Superior temporal gyrus (tissue), 1 donor: ENCODE results near the gene DBH.
A peak's percentile ranks its signal among the peaks of the same experiment; 100 is the strongest.

Experiments used
- DNase-seq: peaks from one replicate; pipeline ENCODE4 v3.0.0-alpha.2; 2016; ENCODE audit errors: extremely low spot score

Gene DBH

DNA sequence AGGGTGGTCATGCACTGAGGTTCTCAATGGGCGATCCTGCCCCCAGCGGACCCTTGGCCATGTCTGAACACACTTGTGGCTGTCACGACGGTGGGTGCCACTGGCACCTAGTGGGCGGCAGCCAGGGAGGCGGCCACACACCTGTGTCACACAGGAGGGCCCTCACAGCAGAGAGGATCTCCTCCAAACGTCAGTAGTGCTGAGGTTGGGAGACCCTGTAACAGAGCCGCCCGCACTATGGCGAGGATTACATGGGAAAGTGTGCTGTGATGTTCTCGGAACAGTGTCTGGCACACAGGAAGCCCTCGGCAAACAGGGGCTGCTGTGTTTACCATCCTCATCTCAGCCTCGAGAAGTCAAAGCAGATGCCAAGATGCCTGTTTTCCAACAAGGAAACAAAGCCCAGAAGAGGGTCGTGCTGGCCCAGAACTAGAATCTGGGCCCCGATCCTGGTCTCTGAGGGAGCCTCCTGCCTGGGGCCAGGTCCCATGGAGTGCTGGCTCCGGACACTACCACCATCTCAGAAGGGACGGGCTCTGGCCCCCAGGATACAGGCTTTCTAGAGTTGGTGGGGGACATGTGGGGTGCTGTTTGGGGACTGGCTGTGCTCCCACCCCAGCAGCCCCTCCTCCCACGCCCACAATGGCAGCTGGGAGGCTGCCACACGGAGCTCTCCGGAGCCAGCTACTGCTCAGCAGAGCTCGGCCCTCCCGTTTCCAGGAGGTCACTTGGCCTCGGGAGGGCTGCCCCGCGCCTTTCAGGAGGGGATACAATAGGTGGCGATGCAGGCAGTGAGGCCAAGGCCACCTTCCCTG lies 48.2 kb downstream of the DBH start:
- peak; percentile 49 for DNase-seq

DNA sequence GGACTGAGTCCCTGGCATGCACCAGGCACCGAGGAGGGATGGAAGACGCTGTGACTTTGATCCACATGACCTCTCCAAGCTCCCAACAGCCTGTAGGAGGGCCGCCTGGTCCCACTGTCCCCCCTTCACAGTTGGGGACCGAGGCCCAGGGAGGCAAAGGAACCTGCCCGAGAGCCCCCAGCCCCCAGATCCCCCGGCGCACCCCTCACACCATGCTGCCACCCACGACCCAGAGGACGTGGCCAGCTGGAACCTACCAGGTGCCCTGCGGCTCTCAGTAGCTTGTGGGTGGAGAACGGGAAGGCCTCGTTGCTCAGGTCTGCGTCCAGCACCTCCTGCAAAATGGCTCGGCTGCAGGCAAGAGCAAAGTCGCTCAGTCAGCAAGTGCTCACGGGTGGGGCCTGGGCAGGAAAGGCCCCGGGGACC lies 48.8 kb downstream of the DBH start:
- no peak for DNase-seq

DNA sequence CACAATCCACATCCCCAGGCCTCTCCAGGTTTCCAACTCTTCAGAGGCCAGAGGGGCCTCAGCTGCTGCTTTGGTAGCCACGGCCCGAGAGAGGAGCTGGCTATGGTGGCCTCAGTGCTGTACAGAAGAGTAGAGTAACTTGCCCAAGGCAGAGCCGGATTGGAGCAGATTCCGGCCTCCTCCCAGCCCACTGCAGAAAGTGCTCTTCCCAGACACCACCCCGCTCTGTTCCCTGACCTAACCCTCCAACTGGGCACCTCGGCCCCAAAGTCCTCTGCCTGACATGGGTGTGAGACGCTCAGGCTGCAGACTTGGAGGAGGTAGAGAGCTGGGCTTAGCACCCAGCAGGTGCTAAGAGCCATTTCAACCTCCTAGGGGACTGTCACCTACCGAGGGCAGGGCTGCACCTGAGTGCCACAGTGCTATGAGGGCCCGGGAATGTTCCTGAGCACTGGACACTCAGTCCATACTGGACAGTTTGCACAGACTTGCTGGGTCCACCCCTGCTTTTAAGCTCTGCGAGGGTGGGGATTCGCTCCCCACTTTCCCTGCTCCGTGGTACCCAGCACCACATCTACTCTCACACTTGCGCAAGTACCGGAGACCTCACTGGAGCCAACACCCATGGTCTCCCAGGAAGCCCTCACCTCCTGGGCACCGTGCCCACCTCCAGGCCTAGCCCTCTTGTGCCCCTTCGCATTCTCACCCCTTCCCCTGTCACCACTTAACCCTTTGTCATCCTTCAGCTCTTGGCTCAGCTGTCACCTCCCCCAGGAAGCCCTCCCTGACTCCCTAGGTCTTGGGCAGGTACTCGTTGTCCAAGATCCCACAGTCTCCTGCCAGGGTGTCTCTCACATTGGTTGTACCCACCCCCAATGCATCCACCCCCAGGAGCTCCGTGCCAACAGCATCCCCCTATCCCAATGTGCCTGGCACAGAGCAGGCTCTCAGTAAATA lies 49.8 kb downstream of the DBH start:
- no peak for DNase-seq

DNA sequence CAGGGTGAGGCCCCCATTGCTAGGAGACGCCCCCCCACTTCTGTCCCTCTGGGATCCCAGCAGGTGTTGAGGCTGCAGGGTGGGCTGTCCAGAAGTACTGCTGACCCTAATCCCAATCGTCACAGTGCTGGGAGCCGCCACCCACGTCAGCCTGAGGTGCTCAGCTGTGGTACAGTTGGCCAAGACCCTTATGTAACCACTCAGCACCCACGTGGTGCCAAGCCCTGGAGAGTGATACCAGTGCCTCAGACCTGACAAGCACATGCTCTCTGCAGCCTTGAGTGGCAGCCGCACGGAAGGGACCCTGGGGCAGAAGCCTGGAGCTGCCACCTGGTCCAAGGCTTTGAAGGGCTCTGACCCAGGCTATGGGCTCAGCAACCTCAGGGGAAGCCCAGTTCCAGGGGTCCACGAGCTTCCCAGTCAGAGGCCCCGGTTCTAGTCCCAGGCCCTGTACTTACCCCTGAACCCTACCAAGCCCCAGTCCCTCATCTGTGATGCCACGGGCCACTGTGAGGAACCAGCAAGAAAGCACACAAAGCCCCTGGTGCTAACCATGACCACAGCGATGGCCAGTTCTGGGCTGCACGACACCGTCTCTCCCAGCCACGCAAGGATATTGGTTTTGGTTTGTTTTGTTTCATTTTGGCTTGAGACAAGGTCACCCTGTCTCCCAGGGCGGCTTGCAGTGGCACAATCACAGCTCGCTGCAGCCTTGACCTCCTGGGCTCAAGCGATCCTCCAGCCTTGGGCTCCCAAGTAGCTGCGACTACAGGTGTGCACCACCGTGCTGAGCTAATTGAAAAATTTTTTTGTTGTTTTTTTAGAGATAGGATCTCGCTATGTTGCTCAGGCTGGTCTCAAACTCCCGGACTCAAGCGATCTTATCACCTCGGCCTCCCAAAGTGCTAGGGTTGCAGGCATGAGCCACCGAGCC lies 50.7 kb downstream of the DBH start:
- DNase-seq: peak; percentile 59

DNA sequence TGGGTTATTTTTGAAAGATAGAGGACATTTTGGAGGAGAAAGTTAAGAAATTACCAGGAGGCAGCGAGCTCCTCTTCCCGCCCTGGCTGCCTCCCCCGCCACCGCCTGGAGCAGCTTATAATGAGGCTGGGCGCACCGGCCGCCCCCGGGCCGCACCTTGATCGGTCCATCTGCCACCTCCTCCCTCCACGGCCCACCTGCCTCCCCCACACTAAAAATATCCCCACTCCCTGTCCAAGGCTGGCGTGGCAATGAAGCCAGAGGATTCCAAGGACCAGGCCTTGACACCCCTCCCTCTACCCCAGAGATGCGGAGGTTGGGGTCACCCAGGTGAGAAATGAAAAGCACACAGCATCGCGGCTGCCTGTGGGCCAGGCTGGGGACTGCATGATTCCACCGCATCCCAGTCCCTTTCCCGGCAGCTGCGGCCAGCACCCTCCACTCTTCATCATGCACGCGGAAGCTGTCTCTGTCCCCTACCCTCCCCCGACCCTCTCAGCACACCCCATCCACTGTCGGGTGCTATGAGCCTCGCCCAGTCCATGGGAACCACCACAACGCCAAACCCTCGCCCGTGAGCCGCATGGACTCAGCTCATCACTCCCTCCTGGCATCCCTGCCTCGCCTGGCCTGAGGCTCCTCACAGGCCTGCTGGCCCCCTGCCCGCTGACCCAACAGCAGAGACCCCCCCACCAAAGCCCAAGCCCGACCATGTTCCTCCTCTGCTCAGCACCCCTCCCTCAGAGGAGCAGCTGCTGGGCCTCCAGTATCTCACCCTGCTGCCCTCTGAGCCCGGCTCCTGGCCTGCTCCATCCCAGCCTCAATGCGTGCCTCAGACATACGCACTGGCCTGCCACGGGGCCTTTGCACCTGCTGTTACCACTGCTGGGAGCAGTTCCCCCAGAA lies 51.9 kb downstream of the DBH start:
- DNase-seq: no peak

DNA sequence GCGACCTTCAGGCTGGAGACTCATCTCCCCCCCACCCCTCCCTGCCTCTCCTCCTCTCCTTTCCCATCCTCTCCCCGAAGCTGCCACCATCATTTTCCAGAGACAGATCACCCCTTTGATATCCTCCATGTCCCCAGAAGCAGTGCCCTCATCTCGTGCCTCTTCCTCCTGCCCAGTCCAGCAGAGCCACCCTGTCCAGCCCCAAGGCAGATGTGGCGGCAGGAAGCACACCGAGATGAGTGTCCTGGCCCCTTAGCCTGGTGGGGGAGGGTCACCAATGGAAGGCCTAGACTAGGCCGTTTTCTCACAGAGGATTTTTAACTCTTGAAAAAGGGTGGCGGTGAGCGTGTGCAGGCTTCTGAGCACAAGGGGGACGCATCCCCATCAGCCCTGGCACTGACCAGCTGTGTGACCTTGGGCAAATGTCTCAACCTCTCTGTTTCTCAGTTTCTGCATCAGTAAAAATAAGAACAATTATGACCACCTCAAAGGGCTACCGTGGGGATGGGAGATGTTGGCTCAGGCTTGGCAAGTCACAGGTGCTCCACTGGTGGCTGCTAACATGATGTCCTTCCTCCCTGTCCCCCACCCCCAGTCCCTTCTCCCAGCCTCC lies 53.1 kb downstream of the DBH start:
- no peak for DNase-seq

DNA sequence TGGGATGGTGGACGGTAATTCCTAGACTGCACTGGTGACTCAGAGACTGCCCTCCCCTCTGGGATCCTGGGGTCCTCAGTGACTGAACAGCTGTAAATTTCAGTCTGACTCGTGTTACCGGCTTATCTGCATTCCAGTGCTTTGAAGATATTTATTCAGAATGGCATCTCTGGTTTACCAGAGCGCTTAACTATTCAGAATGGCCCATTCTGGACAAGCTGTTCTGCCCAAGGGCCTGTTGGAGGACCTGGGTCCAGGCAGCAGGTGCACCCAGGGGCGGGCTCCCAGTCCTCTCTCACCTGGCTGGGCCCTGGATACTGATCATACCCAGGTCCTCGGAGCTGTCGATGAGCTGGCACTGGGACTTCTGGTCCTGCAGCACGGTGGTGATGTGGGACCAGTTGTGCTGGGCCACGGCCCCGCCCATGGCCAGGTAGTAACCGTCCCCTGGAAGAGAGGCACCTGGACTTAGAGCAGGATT lies 54.0 kb downstream of the DBH start:
- no peak for DNase-seq

DNA sequence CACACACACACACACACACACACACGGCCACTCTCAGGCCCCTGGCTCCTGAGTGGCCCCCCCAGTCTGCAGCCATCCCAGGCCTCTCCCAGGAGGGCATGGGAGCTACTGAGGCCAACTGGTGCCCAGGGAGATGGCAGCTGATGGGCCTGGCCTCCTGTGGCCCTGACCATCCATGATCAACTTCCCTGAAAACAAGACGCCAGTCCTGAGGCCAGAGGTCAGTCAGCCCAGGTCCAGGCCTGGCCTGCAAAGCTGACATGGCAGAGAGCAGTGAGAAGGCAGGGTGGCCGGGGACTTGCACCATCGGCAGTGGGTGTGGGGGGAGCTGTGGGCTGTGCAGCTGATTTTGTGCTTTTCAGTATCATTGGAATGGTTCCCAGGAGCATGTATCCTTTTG lies 55.0 kb downstream of the DBH start:
- no peak for DNase-seq

DNA sequence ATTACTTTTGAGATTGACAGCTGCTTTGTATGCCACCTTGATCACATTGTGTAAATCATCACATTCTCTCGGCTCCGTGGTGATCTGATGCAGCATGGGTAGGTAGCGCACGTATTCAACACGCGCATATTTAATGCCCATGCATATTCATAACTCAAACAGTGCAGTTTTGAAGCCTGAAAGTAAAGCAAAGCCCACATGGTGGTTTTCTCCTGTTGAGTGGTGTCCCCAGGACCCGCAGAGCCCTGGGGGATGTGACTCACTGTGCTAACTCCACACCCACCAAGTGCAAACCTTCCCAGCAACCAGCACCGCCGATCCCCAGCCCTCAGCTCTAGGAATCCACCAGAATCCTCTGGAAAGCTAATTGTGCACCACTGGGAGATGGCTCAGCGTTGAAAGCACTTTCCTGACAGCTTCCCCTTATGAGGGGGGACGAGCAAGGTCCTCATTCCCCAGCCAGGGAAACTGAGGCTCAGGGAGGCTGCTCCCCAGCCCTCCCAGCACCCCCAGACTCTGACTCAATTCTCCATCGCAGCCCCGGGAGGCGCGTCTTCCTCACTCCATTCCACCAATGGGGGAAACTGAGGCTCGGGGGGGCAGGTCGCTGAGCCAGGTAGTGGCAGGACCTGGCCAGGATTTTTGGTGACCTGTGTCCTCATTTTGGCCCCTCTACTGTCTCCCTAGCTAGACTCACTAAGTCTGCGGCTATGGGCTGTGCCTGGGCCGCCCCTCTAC lies 55.6 kb downstream of the DBH start:
- DNase-seq: no peak

DNA sequence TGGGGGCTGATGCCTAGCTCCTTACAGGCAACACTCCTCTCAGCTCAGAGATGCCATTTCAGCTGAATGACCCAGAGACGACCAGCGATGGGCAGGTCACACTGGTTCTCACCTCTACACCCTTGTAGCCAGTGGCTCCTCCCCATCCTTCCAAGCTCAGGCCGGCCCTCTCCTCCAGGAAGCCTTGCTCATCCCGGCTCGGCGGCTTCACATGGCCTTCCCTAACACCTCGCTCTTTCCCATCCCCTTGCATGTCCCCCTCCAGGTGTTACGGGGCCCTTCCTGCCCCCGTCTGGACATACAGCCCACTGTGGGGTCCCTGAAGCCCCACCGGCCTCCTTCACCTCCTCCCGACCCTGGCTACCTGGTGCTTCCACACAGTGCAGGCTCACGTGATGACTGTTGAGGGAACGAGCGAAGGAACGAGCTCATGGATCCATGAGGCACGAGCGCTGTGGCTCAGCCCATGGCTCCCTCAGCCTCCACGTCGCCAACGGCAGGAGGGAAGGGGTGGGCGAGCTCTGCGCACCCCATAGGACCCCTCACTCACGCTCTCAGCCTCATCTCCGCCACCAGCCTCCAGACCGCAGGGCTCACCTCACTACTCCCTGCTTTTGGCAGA lies 56.3 kb downstream of the DBH start:
- DNase-seq: no peak

DNA sequence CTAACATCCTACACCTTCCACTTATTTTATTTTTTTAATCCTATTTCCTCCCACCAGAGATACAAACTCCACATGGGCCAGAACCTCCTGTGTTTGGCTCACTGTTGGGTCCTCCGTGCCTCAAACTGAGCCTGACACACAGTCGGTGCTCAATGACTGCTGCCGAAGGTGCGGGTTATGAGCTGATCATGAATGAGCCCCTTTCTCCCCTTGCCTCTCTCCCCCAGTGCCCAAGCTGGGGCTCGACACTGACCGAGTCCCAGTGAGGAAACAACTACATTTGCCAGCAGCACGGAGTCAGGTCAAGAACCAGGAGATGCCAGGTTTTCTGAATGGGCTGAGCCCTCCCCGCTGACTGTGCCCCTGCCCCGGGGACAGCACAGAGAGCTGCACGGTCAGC lies 57.0 kb downstream of the DBH start:
- DNase-seq: no peak

DNA sequence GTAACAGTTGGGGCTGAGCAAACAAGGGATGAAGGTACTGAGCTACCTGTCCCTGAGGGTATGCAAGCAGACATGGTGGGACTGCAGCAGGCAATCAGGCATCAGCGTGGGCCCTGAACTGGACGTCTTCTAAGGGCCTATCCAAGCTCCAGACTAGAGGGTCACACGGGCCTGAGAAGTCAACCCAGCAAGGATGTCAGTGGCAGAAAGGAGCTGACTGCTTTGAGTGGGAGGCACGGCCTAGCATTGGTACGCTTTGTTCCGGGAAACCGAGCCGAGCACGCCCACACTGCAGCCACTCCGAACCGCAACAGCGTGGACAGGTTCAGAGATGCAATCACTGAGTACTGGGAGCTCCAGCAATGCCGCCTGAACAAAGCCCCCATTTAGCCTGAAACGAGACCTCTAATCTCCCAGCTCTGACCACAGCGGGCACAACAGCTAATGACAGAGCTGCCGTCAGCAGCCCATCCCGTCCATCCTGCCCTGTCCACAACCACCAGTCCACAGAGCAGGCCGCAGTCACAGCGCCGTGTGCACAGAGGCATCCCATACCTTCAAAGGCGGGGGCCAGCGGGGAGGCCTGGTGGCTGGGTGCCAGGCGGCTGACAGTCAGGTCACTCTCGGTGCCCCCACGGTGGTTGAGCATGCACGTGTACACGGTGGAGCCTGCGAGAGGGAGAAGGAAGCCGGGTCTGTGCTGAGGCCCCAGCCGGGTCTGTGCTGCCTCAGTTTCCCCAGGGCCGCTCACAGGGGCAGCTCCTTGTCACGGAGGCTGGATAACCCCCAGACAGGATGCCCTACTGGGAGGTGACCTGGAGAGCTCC lies 57.8 kb downstream of the DBH start:
- DNase-seq: no peak

DNA sequence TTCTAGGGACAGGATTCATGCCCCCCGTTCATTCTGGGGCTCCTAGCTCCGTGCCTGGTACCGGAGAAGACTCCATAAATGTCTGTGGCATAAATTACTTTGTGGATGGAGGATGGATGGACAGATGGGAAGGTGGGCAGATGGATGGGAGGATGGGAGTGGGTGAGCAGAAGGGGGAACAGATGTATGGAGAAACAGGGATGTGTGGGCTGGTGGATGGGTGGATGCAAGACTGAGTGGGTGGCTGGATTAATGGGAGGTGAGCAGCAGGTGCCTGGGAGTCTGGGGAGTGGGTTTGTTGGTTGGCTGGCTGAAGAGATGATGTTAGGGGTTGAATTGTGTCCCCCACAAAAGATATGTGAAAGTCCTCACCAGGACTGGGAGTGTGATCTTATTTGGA lies 58.5 kb downstream of the DBH start:
- no peak for DNase-seq

DNA sequence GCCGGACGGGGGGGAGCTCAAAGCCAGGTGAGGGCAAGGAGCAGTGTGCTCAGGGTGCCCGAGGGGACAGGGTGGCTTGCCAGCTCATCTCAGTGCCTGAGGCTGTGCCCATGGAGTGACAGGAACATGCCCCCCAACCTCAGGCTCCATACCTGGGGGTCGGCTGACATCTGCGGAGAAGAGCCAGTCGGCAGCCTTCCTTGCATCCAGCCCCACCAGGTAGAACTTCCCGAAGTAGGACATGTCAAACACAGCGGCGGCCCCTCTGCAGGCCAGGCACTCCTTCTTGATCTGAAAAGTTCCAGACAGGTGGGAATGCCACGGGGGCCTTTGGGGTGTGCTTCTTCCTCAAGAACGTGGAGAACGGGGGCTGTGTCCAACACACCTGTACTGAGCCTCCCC lies 59.9 kb downstream of the DBH start:
- no peak for DNase-seq

DNA sequence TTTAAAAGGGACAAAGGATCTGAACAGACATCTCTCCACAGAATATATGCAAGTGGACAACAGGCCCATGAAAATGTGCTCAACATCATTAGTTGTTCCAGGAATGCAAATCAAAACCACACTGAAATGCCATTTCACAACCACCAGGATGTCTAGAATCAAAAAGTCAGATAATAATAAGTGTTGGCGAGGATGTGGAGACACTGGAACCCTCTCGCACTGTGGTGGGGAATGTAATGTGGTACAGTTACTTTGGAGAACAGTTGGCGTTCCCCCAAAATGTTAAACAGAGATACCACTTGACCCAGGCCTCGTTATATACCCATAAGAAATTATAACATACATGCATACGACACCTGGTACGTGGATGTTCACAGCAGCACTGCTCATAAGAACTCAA lies 63.4 kb downstream of the DBH start:
- no peak for DNase-seq

DNA sequence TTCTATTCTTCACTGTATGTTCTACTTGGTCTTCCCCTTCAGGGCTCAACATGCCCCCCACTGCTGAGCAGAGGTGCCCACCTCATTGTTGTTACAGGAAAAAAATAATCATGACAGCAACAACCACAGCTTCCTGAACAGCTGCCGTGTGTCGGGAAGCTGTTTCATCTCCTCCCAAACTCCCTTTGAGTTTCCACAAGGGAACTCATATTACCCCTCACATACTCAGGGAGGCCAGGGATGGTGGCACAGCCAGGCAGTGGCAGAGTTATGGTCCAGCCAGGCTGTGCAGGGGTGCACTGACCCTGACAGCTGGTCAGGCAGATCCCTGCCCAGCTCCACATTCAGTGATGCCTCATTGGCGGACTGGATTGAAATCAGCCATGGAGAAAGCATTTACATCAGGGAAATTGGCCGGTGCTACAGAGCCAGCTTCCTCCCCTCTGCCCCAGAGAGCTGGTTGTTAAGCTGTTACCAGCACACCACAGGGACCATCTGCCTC lies 64.7 kb downstream of the DBH start:
- peak; percentile 52 for DNase-seq

DNA sequence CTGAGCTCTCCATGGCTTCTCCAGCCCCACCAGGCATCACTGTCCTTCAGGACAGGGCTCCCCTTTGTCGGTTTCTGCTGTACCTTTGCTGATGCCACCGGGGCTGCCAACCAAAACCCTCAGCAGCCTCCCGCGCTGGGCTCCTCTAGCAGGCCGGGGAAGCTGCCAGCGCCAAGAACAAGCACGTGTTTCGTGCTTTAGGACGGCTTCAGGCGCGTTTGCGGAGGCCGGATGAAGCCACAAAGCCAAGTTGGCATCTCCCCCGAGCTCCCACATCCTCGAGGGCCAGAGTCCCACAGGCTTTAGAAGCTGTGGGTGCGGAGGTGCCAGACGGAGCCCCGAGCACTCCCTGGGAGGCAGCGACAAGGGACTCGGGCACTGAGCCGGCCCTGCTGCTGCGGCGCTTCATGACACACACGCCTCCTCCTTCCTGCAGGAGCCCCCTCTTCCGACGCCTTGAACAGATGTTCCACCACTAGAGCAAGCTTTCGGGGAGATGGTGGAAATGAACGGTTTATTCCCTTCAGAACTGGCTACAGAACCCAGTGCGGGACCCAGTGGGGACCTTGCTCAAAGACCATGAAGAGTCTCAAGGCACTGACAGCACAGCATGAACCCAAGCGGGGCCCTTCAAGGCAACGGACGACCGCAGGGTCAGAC lies 65.3 kb downstream of the DBH start:
- DNase-seq: peak; percentile 70
